Caco-2 (cell line): ENCODE data around the gene PLEKHA5. TPM values are rescaled to one million over a fixed set of nuclear protein-coding genes. Genes with fewer than 3 reads are reported as not detected.

ENCODE experiments used
- BruUV-seq: library from RNA; stranded (reverse); fragments of 400-500 nt; replicated peaks from 2 replicates; lab custom pipeline; 2021; lab: Mats Ljungman, UMichigan
- CTCF ChIA-PET: fragments of 300-600 bp; sonication (Branson Sonifier 250); formaldehyde crosslinking; loops from one replicate; lab custom pipeline; 2022; ENCODE audit warnings: antibody characterized with exemption; lab: Charles Lee
- POLR2A ChIA-PET: fragments of 300-600 bp; sonication (Branson Sonifier 250); formaldehyde crosslinking; loops from one replicate; lab custom pipeline; 2022; ENCODE audit warnings: antibody characterized with exemption; lab: Charles Lee
- DNase-seq, 2 experiments: peaks; one replicate each; pipeline versions ENCODE4 v3.0.0 to v3.0.0-alpha.2; 2020 to 2022
- H3K27me3 ChIP-seq: replicated peaks from 2 replicates; pipeline ENCODE4 v1.6.0; 2011; ENCODE audit warnings: low read length; ENCODE audit not compliant: control insufficient read depth, insufficient read depth
- H3K36me3 ChIP-seq: 2 replicates; pipeline ENCODE4 v1.5.1; 2011; ENCODE audit warnings: low read length; ENCODE audit not compliant: control insufficient read depth, insufficient read depth
- H3K4me1 ChIP-seq: fragments of 250-450 bp; sonication (Bioruptor Pico); 2 replicates; pipeline ENCODE4 v1.5.1; 2020; ENCODE audit warnings: mild to moderate bottlenecking
- H3K4me3 ChIP-seq: 2 replicates; pipeline ENCODE4 v1.5.1; 2011; ENCODE audit warnings: low read depth, mild to moderate bottlenecking, control low read depth, low read length
- H3K9me3 ChIP-seq: fragments of 250-450 bp; sonication (Bioruptor Pico); 2 replicates; pipeline ENCODE4 v1.5.1; 2020; ENCODE audit warnings: mild to moderate bottlenecking, moderate library complexity
- H3K27ac Mint-ChIP-seq: one replicate; pipeline ENCODE4 v1.8.0; 2022; ENCODE audit warnings: mixed read lengths; ENCODE audit not compliant: unreplicated experiment
- H3K27me3 Mint-ChIP-seq: one replicate; pipeline ENCODE4 v1.8.0; 2022; ENCODE audit warnings: mixed read lengths; ENCODE audit not compliant: insufficient read depth, unreplicated experiment
- H3K36me3 Mint-ChIP-seq: one replicate; pipeline ENCODE4 v1.8.0; 2022; ENCODE audit warnings: mild to moderate bottlenecking, mixed read lengths; ENCODE audit not compliant: insufficient read depth, unreplicated experiment
- H3K4me1 Mint-ChIP-seq: one replicate; pipeline ENCODE4 v1.8.0; 2022; ENCODE audit warnings: low read depth, mixed read lengths; ENCODE audit not compliant: unreplicated experiment
- H3K4me3 Mint-ChIP-seq: one replicate; pipeline ENCODE4 v1.8.0; 2022; ENCODE audit warnings: mild to moderate bottlenecking, moderate library complexity, mixed read lengths; ENCODE audit not compliant: unreplicated experiment
- H3K9me3 Mint-ChIP-seq: one replicate; pipeline ENCODE4 v1.8.0; 2022; ENCODE audit warnings: mixed read lengths; ENCODE audit not compliant: unreplicated experiment
- CTCF ChIP-seq, 2 experiments: fragments of 200-600 bp in 1 of 2; IDR thresholded peaks; 1 replicate in 1 of 2; 2 replicates in 1 of 2; pipeline versions ENCODE4 v1.5.1 to v1.8.0; 2011 to 2022; ENCODE audit warnings: antibody characterized with exemption in 1 of 2, control low read depth in 1 of 2, inconsistent platforms in 1 of 2, low read depth in 1 of 2, low read length in 1 of 2, mild to moderate bottlenecking in 1 of 2, moderate library complexity in 1 of 2; ENCODE audit not compliant: insufficient read depth in 1 of 2, severe bottlenecking in 1 of 2, unreplicated experiment in 1 of 2
- intact Hi-C: fragments of 100-400 bp; cut with micrococcal nuclease; formaldehyde crosslinking; loops from one replicate; pipeline ENCODE4 v1.10.0; 2022; ENCODE audit not compliant: unreplicated experiment
- total RNA-seq: library from RNA; stranded (reverse); gene quantifications from 2 replicates; pipeline ENCODE4 v1.2.3, GENCODE V29; 2022

The PLEKHA5 gene
- total RNA-seq, 1 experiment from 2014 or later = 69.1 TPM

GRCh38 chr12:19186722-19187661 lies 57.5 kb downstream of the PLEKHA5 start:
- H3K4me3 Mint-ChIP-seq = no peak overlapping the region
- Histone ChIP-seq H3K4me1 (no peaks in the 10 kb centered on the region), H3K36me3 (no peaks in the 10 kb centered on the region), H3K27me3 (no peaks in the 10 kb centered on the region), H3K9me3 (no peaks in the 10 kb centered on the region), H3K4me3 (no peak overlapping the region)
- H3K4me1 Mint-ChIP-seq = peaks cover 15% of the 10 kb centered on the region
- DNase-seq = peak in 1 of 2 experiments; percentile 50
- BruUV-seq = no TSS peak
- ChIA-PET CTCF (interaction anchor here (0.7 to 1.9 kb wide), 4 partner anchors 141 to 316 kb away, joined by 3 to 4 read pairs (median 3); no protein-coding TSS in a partner anchor), POLR2A (interaction anchor here (0.6 kb wide), 1 partner anchor 9 kb away, joined by 3 read pairs; no protein-coding TSS in a partner anchor)
- no peak overlapping the region for H3K27ac Mint-ChIP-seq
- H3K27me3 Mint-ChIP-seq = no peaks in the 10 kb centered on the region
- H3K36me3 Mint-ChIP-seq = peaks cover 5% of the 10 kb centered on the region
- no peaks in the 10 kb centered on the region for H3K9me3 Mint-ChIP-seq
- peak; percentile 57 to 85 for TF ChIP-seq CTCF (IDR thresholded peaks at IDR 0.05; ENCODE audit: insufficient read depth in 1 of 2, low read depth in 1 of 2, low read length in 1 of 2, severe bottlenecking in 1 of 2, unreplicated experiment in 1 of 2)
- intact Hi-C loops = loop anchor here (1.0 to 5.0 kb wide), 6 partner anchors 42 to 757 kb away; no protein-coding TSS in a partner anchor

- Mint-ChIP-seq H3K27ac (no peak overlapping the region), H3K4me3 (no peak overlapping the region), H3K36me3 (peaks cover 5% of the 10 kb centered on the region), H3K27me3 (no peaks in the 10 kb centered on the region), H3K4me1 (peaks cover 15% of the 10 kb centered on the region), H3K9me3 (no peaks in the 10 kb centered on the region)
- H3K4me3 ChIP-seq = no peak overlapping the region
- H3K9me3 ChIP-seq = no peaks in the 10 kb centered on the region
- POLR2A ChIA-PET = interaction anchor here (0.6 kb wide), 1 partner anchor 97 kb away, joined by 3 read pairs; no protein-coding TSS in a partner anchor
- intact Hi-C loops = loop anchor here (5.0 kb wide), 1 partner anchor 98 kb away; no protein-coding TSS in a partner anchor
- no peaks in the 10 kb centered on the region for H3K27me3 ChIP-seq
- H3K36me3 ChIP-seq = no peaks in the 10 kb centered on the region
- no peak for DNase-seq
- TF ChIP-seq CTCF (IDR thresholded peaks at IDR 0.05; ENCODE audit: insufficient read depth in 1 of 2, low read depth in 1 of 2, low read length in 1 of 2, severe bottlenecking in 1 of 2, unreplicated experiment in 1 of 2) = no peak
- CTCF ChIA-PET = no interaction called here
- H3K4me1 ChIP-seq = no peaks in the 10 kb centered on the region
- no TSS peak for BruUV-seq
These were observed 60.0 kb downstream of the PLEKHA5 start for GRCh38 chr12:19189522-19189921.

- H3K27me3 Mint-ChIP-seq = no peaks in the 10 kb centered on the region
- no peaks in the 10 kb centered on the region for H3K9me3 Mint-ChIP-seq
- no peaks in the 10 kb centered on the region for H3K4me1 ChIP-seq
- TF ChIP-seq CTCF (IDR thresholded peaks at IDR 0.05; ENCODE audit: insufficient read depth in 1 of 2, low read depth in 1 of 2, low read length in 1 of 2, severe bottlenecking in 1 of 2, unreplicated experiment in 1 of 2) = no peak
- H3K4me1 Mint-ChIP-seq = peaks cover 10% of the 10 kb centered on the region
- no peak overlapping the region for H3K4me3 ChIP-seq
- no peaks in the 10 kb centered on the region for H3K9me3 ChIP-seq
- H3K36me3 ChIP-seq = no peaks in the 10 kb centered on the region
- no peak for DNase-seq
- peaks cover 5% of the 10 kb centered on the region for H3K36me3 Mint-ChIP-seq
- no TSS peak for BruUV-seq
- ChIA-PET POLR2A (no interaction called here), CTCF (no interaction called here)
- no peaks in the 10 kb centered on the region for H3K27me3 ChIP-seq
- no peak overlapping the region for H3K27ac Mint-ChIP-seq
- intact Hi-C loops = no loop called here
- H3K4me3 Mint-ChIP-seq = no peak overlapping the region
These were observed 60.9 kb downstream of the PLEKHA5 start for GRCh38 chr12:19190292-19191031.
